Stimulated activated CD4-positive, alpha-beta T cell treated with anti-CD3 and anti-CD28 coated beads, Interleukin-1b, Interleukin-23, amount 100 ng/mL, for 24 hours (primary cell): ENCODE results near the gene CLSTN2.

ENCODE experiments used
- DNase-seq, 4 experiments: peaks; one replicate each; pipeline ENCODE4 v3.0.0-alpha.2; 2020; ENCODE audit warnings: low read depth in 4 of 4, low spot score in 1 of 4

Gene CLSTN2

GRCh38 chr3:140180603-140181002 is 245.6 kb downstream of the CLSTN2 start:
- no peak for DNase-seq

DNA sequence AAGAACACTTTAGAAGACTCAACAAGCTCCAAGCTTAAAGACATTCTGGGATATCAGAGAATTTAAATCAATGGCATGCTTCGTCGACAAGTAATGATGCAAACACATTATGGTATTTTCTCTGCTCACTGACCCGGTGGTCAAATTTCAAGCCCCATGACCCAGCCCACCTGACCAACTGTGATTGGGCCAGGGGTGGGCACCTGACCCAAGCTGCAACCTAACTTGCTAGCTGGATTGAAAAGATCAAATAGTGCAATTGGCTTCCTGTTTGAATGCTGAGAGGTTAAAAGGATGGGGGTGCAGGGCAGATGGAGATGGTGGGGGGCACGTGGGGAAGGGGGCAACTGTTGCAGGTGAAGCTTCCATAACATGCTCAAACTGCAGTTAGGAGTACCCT is 250.4 kb downstream of the CLSTN2 start:
- no peak for DNase-seq

GRCh38 chr3:140186421-140186920 is 251.5 kb downstream of the CLSTN2 start:
- DNase-seq = no peak

DNA sequence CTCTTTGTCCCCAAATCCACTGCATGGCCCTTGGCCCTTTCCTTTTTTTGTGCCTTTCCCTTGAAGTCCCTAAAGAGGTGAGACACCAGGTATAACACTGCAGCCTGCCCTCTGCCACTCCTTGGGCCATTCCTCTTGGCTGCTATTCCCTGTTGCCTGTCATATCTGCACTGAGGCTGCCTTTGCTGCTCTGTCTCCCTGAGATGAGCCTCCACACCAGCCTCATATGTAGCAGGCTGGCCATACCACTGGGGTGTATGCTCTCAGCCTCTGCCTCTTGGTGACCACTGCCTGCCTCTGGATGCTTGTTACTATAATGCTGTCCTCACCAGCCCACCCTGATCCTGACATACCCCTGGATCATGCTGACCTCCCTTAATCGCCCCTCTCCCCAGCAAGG is 252.0 kb downstream of the CLSTN2 start:
- DNase-seq = no peak

GRCh38 chr3:140187656-140188221 is 252.8 kb downstream of the CLSTN2 start:
- DNase-seq = no peak

GRCh38 chr3:140188285-140188684 is 253.3 kb downstream of the CLSTN2 start:
- no peak for DNase-seq

DNA sequence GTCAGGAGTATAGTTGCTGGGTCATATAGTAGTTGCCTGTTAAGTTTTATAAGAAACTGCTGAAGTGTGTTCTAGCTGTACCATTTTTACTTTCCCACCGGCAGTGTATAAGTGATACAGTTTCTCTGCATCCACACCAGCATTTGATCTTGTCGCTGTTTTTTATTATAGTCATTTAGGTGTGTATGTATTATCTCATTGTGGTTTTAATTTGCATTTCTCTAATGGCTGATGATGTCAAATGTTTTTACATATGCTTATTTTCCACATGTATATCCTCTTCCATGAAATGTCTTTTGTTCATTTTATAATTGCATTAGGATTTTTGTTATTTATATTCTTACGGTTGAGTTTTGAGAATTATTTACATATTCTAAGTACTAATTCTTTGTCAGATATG is 254.3 kb downstream of the CLSTN2 start:
- DNase-seq = no peak

DNA sequence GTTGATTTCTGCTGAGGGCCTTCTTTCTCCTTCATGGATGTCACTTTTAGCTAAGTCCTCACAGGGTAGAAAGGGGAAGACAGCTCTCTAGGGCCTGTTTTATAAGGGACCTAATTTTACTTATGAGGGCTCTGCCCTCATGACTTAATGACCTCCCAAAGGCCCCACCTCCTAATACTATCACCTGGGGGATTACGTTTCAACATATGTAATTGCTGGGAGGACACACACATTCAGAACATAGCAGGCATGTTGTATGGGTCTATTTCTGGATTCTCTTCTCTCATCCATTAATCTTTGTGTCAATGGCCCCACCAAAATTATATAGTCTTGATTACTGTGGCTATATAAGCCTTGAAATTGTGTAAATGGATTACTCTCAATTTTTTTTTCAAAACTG is 255.0 kb downstream of the CLSTN2 start:
- no peak for DNase-seq

GRCh38 chr3:140196970-140197369 is 262.0 kb downstream of the CLSTN2 start:
- DNase-seq = no peak

- DNase-seq = no peak
These were observed 263.3 kb downstream of the CLSTN2 start for GRCh38 chr3:140198242-140198641.

DNA sequence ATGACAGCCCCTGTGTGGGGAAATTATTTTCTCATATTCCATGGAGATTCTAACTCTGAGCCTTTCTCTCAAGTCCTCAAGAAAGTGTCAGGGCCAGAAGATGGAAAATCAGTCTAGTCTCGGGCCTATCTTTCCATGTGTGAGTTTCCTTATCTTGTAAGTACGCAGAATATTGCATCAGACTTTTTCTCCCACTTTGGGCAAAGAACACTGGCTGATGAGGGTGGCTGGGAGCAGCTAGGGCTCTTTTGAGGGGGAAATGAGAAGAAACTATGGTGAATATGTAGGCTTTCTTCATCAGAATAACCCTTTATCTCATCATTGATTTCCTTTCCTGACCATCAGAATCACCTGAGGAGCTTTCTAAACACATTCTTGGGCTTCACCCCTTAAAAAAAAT is 264.0 kb downstream of the CLSTN2 start:
- DNase-seq = no peak

DNA sequence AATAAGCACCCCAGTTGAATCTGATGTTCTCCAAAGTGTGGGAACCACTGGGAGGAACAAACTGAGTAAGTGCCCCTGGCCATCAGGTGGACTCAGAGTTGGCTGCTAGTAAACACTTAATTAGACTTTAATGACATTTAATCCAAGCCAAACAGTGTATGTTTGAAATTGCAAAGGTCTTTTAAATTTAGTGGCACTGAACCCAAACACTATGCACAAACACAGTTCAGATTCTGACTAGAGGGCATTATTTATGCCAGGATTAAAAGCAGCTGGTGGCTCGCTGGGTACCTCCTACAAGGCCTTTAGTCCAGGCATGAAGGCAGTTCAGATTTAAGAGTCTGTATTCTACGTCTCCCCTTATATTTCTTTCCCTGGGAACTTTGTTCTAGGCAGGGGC is 264.8 kb downstream of the CLSTN2 start:
- DNase-seq = no peak

DNA sequence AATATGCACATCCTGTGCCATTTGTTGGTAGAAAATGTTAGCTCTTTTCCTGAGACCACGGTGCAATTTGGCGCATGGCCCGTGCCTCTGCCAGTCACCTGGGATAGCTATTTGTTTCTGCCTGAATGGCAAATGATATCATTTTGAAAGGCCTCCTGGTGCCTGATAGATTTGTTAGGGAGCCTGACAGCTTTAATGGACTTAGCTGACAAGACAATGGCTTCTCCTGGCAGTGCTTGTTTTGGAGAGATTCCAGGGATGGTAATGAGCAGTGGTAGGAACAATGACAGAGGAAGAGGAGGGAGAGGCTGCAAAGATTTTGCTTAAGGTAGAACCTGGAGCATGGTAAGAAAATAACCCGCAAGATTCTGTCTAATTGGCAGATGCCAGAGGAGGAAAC is 268.5 kb downstream of the CLSTN2 start:
- no peak for DNase-seq

DNA sequence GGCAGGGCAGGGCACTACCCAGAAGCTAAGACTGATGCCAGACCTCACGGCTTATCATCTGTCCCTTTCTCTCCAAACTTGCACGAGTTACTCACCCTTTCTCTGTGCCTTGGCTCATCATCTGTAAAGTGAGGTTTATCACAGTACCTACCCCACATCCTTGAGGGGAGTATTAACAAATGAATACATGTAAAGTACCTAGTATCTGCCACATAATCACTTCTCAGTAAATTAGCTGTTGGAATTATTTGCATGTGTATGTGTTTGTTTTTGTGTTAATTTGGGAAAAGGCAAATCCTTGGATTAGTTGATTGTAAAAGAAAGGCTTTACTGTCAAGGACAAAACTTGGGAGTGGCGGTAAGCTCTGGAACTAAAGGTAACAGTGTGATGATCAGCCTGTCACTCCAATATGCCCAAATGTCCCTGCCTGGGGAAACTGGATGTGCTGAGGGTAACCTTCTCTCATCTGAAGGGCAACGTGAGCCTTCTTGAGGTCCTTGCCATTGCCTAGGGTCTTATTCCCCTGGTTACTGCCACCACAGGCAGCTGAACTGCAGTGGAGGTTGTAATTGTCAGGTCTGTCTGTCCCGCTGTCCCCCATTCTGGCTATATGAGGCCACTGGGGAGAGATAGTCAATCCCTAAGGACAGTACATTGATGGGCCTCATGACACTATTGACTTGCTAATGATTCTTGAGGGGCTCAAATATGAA is 269.4 kb downstream of the CLSTN2 start:
- no peak for DNase-seq

- no peak for DNase-seq
These were observed 270.6 kb downstream of the CLSTN2 start for GRCh38 chr3:140205598-140205997.

DNA sequence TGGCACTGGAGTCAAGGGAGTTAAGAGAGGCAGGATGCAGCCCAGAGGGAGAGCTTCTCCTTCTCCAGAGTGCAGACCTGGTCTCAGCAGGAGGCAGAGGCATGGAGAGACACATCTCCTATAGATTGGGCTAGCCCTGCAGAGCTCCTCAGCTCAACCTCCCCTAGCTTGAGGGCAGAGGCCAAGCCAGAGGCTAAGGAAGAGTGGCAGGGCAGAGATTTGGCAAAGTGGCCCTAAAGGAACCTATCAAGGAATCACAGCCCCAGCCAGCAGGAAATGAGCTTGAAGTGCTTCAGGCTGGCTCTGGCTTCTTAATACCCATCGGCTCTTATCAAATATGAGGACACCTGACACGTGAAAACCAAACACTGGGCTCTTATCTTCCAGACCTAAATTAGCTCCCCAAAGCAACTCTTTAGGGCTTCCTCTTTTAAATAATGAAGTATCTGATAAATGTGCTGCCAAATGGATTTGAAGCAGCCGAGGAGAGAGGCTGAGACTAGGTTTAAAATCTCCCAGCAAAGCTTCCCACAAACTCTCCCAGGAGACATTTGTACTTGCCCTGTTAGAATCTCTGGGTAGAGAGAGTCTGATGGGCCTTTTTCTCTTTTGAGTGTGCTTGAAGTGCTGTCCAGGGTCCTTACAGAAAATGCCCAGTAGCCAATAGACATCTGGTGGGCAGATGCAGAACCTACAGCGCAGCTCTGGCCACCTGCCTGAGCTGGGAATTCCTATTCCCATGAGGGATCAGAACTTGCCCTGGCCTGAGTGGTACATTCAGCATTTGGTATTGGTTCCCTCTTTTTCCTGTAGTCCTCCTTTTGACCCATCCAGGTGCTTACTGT is 271.4 kb downstream of the CLSTN2 start:
- no peak for DNase-seq

- no peak for DNase-seq
These were observed 272.6 kb downstream of the CLSTN2 start for GRCh38 chr3:140207541-140207940.

- no peak for DNase-seq
These were observed 281.3 kb downstream of the CLSTN2 start for GRCh38 chr3:140216249-140216648.

GRCh38 chr3:140219291-140219690 is 284.3 kb downstream of the CLSTN2 start:
- DNase-seq = no peak

- DNase-seq = no peak
These were observed 285.0 kb downstream of the CLSTN2 start for GRCh38 chr3:140219923-140220452.

DNA sequence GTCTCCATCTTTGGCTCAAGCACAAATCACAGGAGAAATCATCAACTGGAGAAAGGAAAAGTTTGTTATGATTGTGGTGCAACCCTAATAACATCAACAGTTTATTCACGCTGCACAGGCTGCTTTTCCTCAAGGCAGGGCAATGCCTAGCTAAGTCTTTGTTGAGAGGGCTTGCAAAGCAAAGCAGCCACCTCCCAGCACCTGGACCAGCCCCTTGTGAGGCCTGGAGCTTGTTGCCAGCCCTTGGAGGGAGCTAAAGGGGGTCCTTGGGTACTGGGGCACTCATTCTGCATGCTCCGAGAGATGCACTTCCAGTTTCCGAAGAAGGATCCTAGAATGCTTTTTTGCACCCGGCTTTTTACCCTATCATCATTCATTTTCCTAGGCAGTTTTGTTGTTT is 288.2 kb downstream of the CLSTN2 start:
- no peak for DNase-seq

DNA sequence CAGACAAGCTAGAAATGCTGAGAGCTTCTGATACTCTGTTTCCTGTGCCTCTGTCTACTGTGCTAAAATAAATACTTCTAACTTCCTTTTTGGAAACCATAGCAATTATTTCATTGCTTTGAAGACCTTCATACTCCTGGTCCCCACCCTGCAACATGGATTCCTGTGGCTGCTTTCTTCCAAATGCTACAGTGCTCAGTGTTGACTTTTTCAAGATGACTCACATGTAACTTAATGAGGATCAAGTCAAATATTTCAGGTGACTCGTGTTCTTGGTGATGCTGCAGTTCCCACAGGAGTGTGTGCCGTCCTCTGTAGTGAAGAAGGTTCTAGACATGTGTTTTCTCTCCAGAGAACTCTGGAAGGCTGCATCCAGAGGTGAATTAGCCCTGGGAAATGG is 288.6 kb downstream of the CLSTN2 start:
- no peak for DNase-seq
